ENCODE results near the gene DLG1.
"Not testable (repeated sequence)": the region's sequence is repeated elsewhere in the genome, so short reads cannot be mapped to it uniquely, and the experiment has no call there.

The DLG1 gene

DNA sequence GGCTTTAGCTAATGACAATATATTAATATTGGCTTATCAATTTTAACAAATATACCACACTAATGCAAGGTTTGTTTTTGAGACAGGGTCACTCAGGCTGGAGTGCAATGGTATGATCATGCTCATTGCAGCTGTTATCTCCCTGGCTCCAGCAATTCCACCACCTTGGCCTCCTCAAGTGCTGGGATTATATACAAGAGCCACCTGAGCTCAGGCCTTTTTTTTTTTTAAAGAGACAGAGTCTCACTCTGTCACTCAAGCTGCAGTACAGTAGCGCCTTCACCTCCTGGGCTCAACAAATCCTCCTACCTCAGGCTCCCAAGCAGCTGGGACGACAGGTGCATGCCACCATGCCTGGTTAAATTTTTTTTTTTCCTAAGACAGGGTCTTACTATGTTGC lies 11.7 kb downstream of the DLG1 start:
- DNase-seq, result no peak

DNA sequence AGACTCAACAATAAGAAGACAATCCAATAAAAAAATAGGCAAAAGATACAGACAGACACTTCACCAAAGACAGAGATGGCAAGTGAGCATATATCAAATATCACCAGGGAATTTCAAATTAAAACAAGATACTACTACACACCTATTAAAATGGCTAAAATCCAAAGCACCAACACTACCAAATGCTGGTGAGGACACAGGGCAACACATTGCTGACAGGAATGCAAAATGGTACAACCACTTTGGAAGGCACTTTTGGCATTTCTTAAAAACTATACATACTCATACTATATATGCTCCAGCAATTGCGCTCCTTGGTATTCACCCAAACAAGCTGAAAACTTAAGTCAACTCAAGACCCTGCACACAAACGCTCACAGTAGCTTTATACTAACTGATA lies 12.9 kb downstream of the DLG1 start:
- DNase-seq, result no peak

DNA sequence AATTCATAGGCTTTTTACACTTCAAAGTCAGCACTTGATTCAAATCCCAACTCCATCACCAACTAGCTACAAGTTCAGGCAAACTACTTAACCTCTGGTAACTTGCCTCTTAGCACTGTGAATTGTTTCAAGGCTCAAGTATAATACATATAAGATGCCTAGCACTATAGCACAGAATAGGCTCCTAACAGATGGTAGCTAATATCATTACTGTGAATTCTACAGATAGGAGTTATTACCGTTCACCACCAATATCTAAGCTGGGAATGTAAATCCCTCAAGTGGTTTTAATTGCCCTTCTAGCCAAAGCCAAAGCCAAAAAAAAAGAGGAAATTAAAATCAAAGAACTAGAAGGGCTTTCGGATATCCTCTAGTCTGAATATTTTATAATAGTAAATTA lies 15.4 kb downstream of the DLG1 start:
- DNase-seq, result no peak

- DNase-seq, result no peak
These were observed 16.6 kb downstream of the DLG1 start for GRCh38 chr3:197281849-197282248.

DNA sequence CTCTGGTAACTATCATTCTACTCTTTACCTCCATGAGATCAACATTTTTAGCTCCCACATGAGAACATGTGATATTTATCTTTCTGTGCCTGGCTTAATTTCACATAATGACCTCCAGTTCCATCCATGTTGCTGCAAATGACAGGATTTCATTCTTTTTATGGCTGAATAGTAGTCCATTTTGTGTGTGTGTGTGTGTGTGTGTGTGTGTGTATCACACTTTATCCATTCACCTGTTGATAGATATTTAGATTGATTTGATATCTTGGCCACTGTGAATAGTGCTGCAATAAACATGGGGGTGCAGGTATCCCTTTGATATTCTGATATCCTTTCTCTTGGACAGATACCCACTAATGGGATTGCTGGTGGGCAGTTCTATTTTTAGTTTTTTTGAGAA lies 18.3 kb downstream of the DLG1 start:
- no peak for DNase-seq

DNA sequence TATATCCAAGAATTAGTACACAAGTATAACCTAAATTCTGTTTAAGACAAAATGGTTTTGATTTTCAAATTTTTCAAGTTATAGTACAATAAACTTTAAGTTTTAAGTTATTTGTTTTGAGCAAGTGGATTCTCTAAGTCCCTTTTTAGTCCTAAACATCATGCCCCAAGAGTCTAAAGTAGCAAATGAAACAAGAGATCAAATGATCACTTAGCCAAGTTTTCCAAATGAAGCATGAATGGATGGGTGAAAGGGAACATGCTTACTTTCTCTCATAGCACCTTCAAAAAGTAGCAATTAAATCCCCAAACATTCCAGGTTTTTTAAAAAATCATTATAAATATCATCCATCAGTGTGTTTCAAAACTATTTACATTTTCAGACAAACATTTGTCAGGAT lies 19.5 kb downstream of the DLG1 start:
- DNase-seq, result no peak

- DNase-seq, result not testable (repeated sequence)
These were observed 21.6 kb downstream of the DLG1 start for GRCh38 chr3:197276808-197277207.

DNA sequence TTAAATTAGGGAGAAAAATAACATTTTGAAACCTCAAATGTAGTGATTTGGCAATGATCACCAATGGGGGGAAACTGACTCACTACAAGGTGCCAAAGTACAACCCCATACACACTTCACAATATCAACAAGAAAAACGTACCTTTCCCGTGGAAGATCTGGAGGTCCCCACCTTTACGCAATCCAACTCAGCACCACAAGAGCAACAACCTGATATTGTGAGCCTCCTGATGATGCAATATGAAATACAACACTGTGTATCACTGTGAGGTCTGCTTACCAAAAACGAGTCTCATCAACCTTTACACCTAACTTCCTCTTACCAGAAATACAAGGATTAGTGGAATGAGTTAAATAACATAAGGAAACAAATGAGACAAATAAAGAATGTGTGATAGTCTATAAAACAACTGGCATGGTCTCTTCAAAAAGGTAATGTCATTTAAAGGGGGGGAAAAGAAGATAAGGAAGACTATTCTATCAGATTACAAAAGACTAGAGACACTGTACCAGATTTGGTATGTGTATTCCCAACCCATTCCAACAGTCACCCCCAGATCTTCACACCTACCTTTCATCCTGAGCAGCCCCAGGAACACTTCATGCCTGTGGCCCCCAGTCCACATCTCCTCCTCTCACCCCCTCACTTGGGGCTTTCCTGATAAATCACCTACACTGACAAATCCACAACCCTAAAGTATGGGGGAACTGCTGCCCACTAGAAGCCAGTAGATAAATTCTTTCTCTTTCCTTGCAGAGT lies 27.7 kb downstream of the DLG1 start:
- DNase-seq, result no peak

GRCh38 chr3:197269024-197269423 lies 29.4 kb downstream of the DLG1 start:
- DNase-seq, result no peak

GRCh38 chr3:197268294-197268693 lies 30.1 kb downstream of the DLG1 start:
- no peak for DNase-seq

DNA sequence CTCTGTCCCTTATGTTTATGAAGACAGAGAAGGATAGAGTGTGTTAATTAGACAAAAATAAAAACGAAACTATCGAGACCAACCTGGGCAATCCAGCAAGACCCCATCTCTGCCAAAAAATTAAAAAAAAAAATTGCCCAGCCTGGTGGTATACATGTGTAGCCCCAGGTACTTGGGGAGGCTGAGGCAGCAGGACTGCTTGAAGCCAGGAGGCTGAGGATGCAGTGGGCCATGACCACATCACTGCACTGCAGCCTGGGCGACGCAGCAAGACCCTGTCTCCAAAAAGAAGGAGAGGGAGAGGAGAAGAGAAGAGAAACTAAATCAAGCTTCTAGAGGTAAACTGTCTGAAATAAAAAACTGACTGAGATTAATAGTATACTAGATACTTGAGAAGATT lies 32.1 kb downstream of the DLG1 start:
- DNase-seq, result no peak

- no peak for DNase-seq
These were observed 35.7 kb downstream of the DLG1 start for GRCh38 chr3:197262709-197263108.

- DNase-seq, result no peak
These were observed 37.3 kb downstream of the DLG1 start for GRCh38 chr3:197261164-197261509.

DNA sequence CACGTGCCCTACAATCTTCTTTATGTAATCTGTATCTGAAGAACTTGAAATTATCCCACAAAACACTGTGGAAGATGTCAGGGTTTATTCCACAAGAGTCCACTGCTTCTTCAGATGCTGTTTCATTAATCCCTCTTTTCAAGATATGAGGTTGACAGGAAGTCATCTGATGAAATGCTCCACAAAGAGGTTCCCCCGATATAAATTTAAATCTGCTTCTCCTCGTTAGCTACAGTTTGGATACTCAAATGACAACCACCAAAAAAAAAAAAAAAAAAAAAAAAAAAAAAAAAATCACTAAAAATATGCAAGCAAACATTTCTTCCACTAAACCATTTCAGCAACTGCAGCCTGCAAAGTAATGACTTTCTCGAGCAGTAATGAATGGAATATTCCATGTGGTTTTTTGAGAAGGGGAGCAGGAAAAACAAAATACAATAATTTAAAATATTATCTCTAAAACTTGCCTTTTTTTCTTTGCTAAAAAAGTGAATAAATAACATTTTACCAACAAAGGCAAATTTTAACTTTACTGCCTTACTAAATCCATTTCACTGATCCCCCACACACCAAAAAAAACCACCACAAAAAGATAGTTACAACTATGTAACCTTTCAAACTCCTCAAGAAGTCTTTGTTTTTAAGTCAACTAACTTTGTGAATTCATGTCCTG lies 37.8 kb downstream of the DLG1 start:
- DNase-seq, result no peak

DNA sequence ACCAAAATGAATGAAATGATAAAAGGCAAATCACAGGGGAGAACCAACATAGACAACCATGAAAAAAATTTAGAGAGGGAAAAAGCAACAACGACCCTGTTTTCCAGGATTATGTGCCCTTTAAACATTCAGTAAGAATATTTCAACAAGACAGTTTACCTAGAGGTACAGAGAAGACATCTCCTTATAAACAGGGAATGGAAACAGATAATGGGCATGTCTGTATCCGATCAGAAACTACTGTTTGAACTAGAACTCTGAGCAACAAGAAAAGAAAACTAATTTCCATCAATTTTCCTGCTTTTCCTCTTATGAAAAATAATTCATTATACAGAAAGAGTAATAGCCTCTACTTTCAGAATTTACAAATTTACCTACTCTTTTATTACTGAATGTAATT lies 39.3 kb downstream of the DLG1 start:
- DNase-seq, result no peak

DNA sequence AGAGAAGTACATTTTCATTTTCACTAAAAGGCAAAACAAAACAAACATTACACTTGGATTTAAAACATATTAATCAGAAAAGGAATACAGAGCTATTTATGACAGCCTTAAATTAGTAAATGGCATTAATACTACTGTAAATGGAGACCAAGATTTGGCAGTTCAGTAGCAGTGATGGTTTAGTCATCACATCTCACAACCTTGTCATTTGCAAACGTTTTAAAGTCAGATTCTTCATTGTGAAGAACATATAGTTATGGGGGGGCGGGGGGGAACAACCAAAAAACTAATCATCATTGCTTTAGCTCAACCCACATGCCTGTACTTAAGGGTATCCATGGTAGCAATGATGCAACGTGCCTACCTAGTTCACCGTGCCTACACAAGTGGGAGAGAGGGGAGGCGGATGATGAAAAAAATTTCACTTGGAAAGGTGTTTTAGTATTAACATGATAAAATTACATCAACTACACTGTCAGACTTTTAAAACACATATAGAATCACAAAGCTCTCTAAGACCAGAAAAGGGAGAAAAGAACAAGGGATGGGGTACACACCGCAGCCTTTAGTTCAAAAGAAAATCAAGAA lies 40.1 kb downstream of the DLG1 start:
- DNase-seq, result no peak

- no peak for DNase-seq
These were observed 40.7 kb downstream of the DLG1 start for GRCh38 chr3:197257711-197258110.

GRCh38 chr3:197256836-197257444 lies 41.5 kb downstream of the DLG1 start:
- DNase-seq, result peak; percentile 20 to 61

- DNase-seq, result no peak
These were observed 42.3 kb downstream of the DLG1 start for GRCh38 chr3:197256104-197256503.

GRCh38 chr3:197253238-197253947 lies 45.0 kb downstream of the DLG1 start:
- DNase-seq, result no peak

DNA sequence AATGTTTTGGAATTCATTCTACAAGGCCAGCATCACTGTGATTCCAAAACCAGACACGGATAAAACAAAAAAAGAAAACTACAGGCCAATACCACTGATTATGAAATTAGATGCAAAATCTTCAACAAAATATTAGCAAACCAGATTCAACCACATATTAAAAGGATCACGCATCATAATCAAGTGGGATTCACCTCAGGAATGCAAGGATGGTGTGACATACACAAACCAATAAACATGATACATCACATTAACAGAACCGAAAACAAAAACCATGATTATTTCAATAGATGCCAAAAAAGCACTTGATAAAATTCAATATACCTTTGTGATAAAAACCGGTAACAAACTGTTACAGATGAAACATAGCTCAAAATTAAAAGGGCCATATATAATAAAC lies 48.9 kb downstream of the DLG1 start:
- no peak for DNase-seq

- DNase-seq, result no peak
These were observed 50.1 kb downstream of the DLG1 start for GRCh38 chr3:197248341-197248740.

DNA sequence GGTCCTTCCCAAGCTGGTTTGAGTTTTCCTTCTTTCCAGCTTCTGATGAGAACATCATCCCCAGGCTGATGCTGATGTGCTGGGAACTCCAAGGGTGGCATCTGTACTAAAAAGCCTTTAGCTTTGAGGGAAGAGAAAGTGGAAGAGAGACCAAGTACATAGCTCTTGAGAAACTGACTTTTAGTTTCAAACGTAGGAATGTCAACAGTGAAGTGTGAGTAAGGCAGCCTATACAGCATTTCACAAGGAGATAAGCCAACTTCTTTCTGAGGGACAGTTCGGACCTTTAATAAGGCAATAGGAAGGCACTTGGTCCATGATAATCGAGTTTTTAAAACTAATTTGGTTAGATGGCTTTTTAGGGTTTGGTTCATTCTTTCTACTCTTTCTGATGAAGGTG lies 53.7 kb downstream of the DLG1 start:
- DNase-seq, result no peak

Measured in NCI-H2081 (cell line).